HepG2 (cell line): ENCODE data around the gene NCOA1. TPM values are rescaled to one million over a fixed set of nuclear protein-coding genes. Genes with fewer than 3 reads are reported as not detected.

Experiments
- ATAC-seq: fragments of 200-7000 bp; cut with Tn5 transposase; 3 replicates; pipeline ENCODE4 v1.9.1; 2020; ENCODE audit warnings: mild to moderate bottlenecking, moderate library complexity
- BruUV-seq: library from RNA; stranded (reverse); fragments of 400-500 nt; replicated peaks from 2 replicates; lab custom pipeline; 2021; lab: Mats Ljungman, UMichigan
- CTCF ChIA-PET: fragments of 300-600 bp; formaldehyde crosslinking; extraction: SDS; loops from one replicate; lab custom pipeline; 2021; ENCODE audit warnings: low total read pairs, inconsistent platforms, low intra/inter-chr PET ratio; lab: Yijun Ruan, JAX
- POLR2A ChIA-PET: fragments of 350-600 bp; sonication (Branson Sonifier 250); formaldehyde crosslinking; loops from one replicate; lab custom pipeline; 2020; ENCODE audit warnings: antibody characterized with exemption, inconsistent platforms; lab: Yijun Ruan, JAX
- DNase-seq: peaks from one replicate; pipeline ENCODE4 v3.0.0-alpha.2; 2015; ENCODE audit warnings: low spot score
- FAIRE-seq: peaks from 3 replicates; lab custom pipeline; 2011; peaks lifted over from hg19 to GRCh38; lab: Jason Lieb, UNC
- H2AFZ ChIP-seq: one replicate; pipeline ENCODE4 v1.6.1; 2011; ENCODE audit warnings: low read length, inconsistent platforms
- H3K27ac ChIP-seq: fragments of 300-600 bp; 3 replicates; pipeline ENCODE4 v1.8.0; 2011; ENCODE audit warnings: mixed run types, mild to moderate bottlenecking, mixed read lengths, low read length, inconsistent platforms; ENCODE audit not compliant: insufficient read depth; ENCODE audit errors: extremely low read length
- H3K27me3 ChIP-seq, 2 experiments: fragments of 200-600 bp in 1 of 2; 2 replicates in 1 of 2; 3 replicates in 1 of 2; pipeline versions ENCODE4 v1.6.0 to v1.8.0; 2011; ENCODE audit warnings: low read length in 2 of 2, mild to moderate bottlenecking in 2 of 2, moderate library complexity in 2 of 2, inconsistent platforms in 1 of 2; ENCODE audit not compliant: insufficient read depth in 2 of 2, control insufficient read depth in 1 of 2
- H3K36me3 ChIP-seq, 2 experiments: fragments of 200-600 bp in 1 of 2; replicated peaks in 1 of 2; 2 replicates in 1 of 2; 3 replicates in 1 of 2; pipeline versions ENCODE4 v1.5.1 to v1.8.0; 2011; ENCODE audit warnings: low read length in 2 of 2, inconsistent platforms in 1 of 2; ENCODE audit not compliant: insufficient read depth in 2 of 2, control insufficient read depth in 1 of 2
- H3K4me1 ChIP-seq: 2 replicates; pipeline ENCODE4 v1.5.1; 2012; ENCODE audit warnings: low read length, inconsistent platforms; ENCODE audit not compliant: insufficient read depth
- H3K4me2 ChIP-seq: 2 replicates; pipeline ENCODE4 v1.6.0; 2011; ENCODE audit warnings: low read depth, low read length, inconsistent platforms
- H3K4me3 ChIP-seq, 3 experiments: fragments of 200-600 bp in 1 of 3; sonication (generic), shearing (Covaris generic) in 1 of 3; replicated peaks in 1 of 3; 2 replicates each; pipeline ENCODE4 v1.5.1; 2011 to 2016; ENCODE audit warnings: low read length in 3 of 3, inconsistent platforms in 2 of 3, low read depth in 2 of 3, mild to moderate bottlenecking in 2 of 3, control low read depth in 1 of 3, mixed read lengths in 1 of 3; ENCODE audit not compliant: insufficient read depth in 1 of 3
- H3K79me2 ChIP-seq: one replicate; pipeline ENCODE4 v1.6.1; 2011; ENCODE audit warnings: low read length, inconsistent platforms; ENCODE audit not compliant: insufficient read depth
- H3K9ac ChIP-seq: 2 replicates; pipeline ENCODE4 v1.6.0; 2011; ENCODE audit warnings: mild to moderate bottlenecking, low read depth, low read length, inconsistent platforms; ENCODE audit not compliant: insufficient read depth
- H3K9me3 ChIP-seq: 2 replicates; pipeline ENCODE4 v1.5.1; 2012; ENCODE audit warnings: mild to moderate bottlenecking, low read length
- H4K20me1 ChIP-seq: 2 replicates; pipeline ENCODE4 v1.6.0; 2011; ENCODE audit warnings: inconsistent platforms, mild to moderate bottlenecking, low read length, moderate library complexity; ENCODE audit not compliant: insufficient read depth
- CCDC6 ChIP-seq: sonication (generic); formaldehyde crosslinking; IDR thresholded peaks from 2 replicates; pipeline ENCODE4 v1.8.1; 2022; ENCODE audit warnings: mild to moderate bottlenecking, missing genetic modification reagents, moderate library complexity
- SMAD3 ChIP-seq: sonication (generic); formaldehyde crosslinking; IDR thresholded peaks from 2 replicates; pipeline ENCODE4 v1.4.0; 2020; ENCODE audit warnings: missing genetic modification reagents
- SNAI1 ChIP-seq: sonication (generic); formaldehyde crosslinking; IDR thresholded peaks from 2 replicates; pipeline ENCODE4 v1.5.0; 2020; ENCODE audit warnings: mild to moderate bottlenecking, missing genetic modification reagents, borderline replicate concordance
- WGBS: methylation state at CpG from one replicate; pipeline ENCODE4 v1.1.6; 2017; ENCODE audit warnings: low lambda C conversion rate; 5-methylcytosine and 5-hydroxymethylcytosine counted together
- in situ Hi-C: cut with HindIII; loops from 2 replicates; pipeline ENCODE4 v1.10.0; 2017; ENCODE audit warnings: low pct_unique_long_range_greater_than_20kb; ENCODE audit not compliant: extremely low pct_ligation_motif_present
- intact Hi-C: fragments of 100-400 bp; cut with micrococcal nuclease; formaldehyde crosslinking; loops from one replicate; pipeline ENCODE4 v1.10.0; 2022; ENCODE audit not compliant: unreplicated experiment
- polyA plus RNA-seq, 8 experiments: library from polyadenylated mRNA; depleted of rRNA in 3 of 8; stranded (reverse) in 7 of 8; unstranded in 1 of 8; fragments of >200 nt; fragmentation: Illumina TruSeq in 4 of 8; extraction: Trizol in 4 of 8; gene quantifications; 2 replicates each; pipeline versions ENCODE4 v1.2.1 to v1.2.3, GENCODE V29; 2011 to 2016; ENCODE audit warnings: low read depth in 4 of 8, missing spikeins in 1 of 8, mixed read lengths in 1 of 8; ENCODE audit not compliant: insufficient read depth in 1 of 8
- total RNA-seq, 5 experiments: library from RNA; depleted of rRNA; stranded (reverse); fragments of >200 nt; fragmentation: Illumina TruSeq; extraction: Trizol; gene quantifications; 2 replicates each; pipeline ENCODE4 v1.2.3, GENCODE V29; 2016; ENCODE audit warnings: low read depth in 1 of 5
- TF ChIP-seq, protein P1 (sequence below): sonication (generic); formaldehyde crosslinking; IDR thresholded peaks from 2 replicates; pipeline ENCODE4 v1.9.0; 2021; ENCODE audit warnings: missing genetic modification reagents, mild to moderate bottlenecking, borderline replicate concordance
- TF ChIP-seq, protein P2 (sequence below): sonication (generic); formaldehyde crosslinking; IDR thresholded peaks from 2 replicates; pipeline ENCODE4 v1.4.0; 2020; ENCODE audit warnings: missing genetic modification reagents
- TF ChIP-seq, protein P3 (sequence below): sonication (generic); formaldehyde crosslinking; IDR thresholded peaks from 2 replicates; pipeline ENCODE4 v1.5.1; 2020; ENCODE audit warnings: missing genetic modification reagents, mild to moderate bottlenecking, borderline replicate concordance
- TF ChIP-seq, protein P4 (sequence below): sonication (generic); formaldehyde crosslinking; IDR thresholded peaks from 2 replicates; pipeline ENCODE4 v1.4.0; 2020; ENCODE audit warnings: missing genetic modification reagents, borderline replicate concordance

The NCOA1 gene
- total and polyA plus RNA-seq, 2 of the 13 experiments (the other 11 are each of a cell fraction or from before 2014, with no cell fraction given), result 10.0 to 10.4 TPM

DNA sequence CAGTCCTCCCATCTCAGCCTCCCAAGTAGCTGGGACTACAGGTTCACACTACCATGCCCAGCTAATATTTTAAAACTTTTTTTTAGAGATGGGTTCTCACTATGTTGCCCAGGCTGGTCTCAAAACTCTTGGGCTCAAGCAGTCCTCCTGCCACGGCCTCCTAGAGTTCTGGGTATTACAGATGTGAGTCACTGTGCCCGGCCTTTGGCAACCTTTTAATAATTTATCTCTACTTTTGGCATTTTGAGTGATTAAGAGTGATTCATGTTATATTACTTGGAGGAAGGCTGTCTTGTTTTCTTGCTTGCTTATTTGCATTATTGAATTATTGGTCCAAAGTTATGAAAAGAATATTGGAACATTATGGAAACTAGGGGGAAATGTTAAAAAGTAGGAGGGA, 24.3 kb downstream of the NCOA1 start:
- intact Hi-C loops (no loop called here), in situ Hi-C loops (no loop called here)
- BruUV-seq, result no TSS peak
- WGBS, result 84% methylated on average over 2 of the region's 2 CpGs
- Histone ChIP-seq H3K27ac (no peak overlapping the region), H3K4me3 (no peak overlapping the region), H3K27me3 (no peaks in the 10 kb centered on the region), H4K20me1 (no peaks in the 10 kb centered on the region; the same call in 1 of the 2 replicates), H3K36me3 (no peaks in the 10 kb centered on the region), H3K4me2 (no peak overlapping the region), H3K4me1 (no peaks in the 10 kb centered on the region), H3K9ac (no peak overlapping the region), H3K79me2 (no peaks in the 10 kb centered on the region), H2AFZ (no peak overlapping the region), H3K9me3 (no peaks in the 10 kb centered on the region)
- ChIA-PET CTCF (no interaction called here), POLR2A (no interaction called here)
- no peak for ATAC-seq
- FAIRE-seq, result no peak
- TF ChIP-seq SMAD3 (CRISPR knock-in tag), result no peak
- no peak for TF ChIP-seq CCDC6 (CRISPR knock-in tag)
- TF ChIP-seq, protein P1, sequence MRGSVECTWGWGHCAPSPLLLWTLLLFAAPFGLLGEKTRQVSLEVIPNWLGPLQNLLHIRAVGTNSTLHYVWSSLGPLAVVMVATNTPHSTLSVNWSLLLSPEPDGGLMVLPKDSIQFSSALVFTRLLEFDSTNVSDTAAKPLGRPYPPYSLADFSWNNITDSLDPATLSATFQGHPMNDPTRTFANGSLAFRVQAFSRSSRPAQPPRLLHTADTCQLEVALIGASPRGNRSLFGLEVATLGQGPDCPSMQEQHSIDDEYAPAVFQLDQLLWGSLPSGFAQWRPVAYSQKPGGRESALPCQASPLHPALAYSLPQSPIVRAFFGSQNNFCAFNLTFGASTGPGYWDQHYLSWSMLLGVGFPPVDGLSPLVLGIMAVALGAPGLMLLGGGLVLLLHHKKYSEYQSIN, result no peak
- no peak for DNase-seq

DNA sequence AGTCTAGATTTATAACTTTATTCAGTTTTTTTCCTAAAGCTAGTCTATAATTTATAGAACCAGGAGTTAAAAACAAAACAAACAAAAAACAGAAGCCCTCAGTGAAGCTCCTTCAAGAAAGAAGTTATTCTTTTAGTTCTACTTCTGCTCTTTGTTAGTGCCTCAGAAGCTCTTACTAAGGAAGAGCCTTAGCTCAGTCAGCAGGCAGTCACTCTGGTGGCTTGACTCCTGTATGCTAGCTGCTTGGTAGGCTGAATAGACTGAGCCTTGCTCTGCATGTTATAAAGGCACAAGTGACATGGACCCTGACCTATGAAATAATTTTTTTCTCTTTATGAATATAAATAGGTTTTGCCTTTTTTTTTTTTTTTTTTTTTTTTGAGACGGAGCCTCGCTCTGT, 24.8 kb downstream of the NCOA1 start:
- Histone ChIP-seq H3K4me2 (no peak overlapping the region), H3K36me3 (no peaks in the 10 kb centered on the region), H2AFZ (no peak overlapping the region), H3K27ac (no peak overlapping the region), H4K20me1 (no peaks in the 10 kb centered on the region; the same call in 1 of the 2 replicates), H3K9ac (no peak overlapping the region), H3K27me3 (no peaks in the 10 kb centered on the region), H3K4me1 (no peaks in the 10 kb centered on the region), H3K9me3 (no peaks in the 10 kb centered on the region), H3K79me2 (no peaks in the 10 kb centered on the region), H3K4me3 (no peak overlapping the region)
- BruUV-seq, result no TSS peak
- WGBS, result 95% methylated on average over 2 of the region's 2 CpGs
- POLR2A ChIA-PET, result no interaction called here
- ATAC-seq (no peak), DNase-seq (no peak), FAIRE-seq (no peak)
- intact Hi-C loops, result no loop called here
- in situ Hi-C loops, result no loop called here
- CTCF ChIA-PET, result no interaction called here
- TF ChIP-seq SNAI1 (CRISPR knock-in tag), result no peak
- TF ChIP-seq, protein P2, sequence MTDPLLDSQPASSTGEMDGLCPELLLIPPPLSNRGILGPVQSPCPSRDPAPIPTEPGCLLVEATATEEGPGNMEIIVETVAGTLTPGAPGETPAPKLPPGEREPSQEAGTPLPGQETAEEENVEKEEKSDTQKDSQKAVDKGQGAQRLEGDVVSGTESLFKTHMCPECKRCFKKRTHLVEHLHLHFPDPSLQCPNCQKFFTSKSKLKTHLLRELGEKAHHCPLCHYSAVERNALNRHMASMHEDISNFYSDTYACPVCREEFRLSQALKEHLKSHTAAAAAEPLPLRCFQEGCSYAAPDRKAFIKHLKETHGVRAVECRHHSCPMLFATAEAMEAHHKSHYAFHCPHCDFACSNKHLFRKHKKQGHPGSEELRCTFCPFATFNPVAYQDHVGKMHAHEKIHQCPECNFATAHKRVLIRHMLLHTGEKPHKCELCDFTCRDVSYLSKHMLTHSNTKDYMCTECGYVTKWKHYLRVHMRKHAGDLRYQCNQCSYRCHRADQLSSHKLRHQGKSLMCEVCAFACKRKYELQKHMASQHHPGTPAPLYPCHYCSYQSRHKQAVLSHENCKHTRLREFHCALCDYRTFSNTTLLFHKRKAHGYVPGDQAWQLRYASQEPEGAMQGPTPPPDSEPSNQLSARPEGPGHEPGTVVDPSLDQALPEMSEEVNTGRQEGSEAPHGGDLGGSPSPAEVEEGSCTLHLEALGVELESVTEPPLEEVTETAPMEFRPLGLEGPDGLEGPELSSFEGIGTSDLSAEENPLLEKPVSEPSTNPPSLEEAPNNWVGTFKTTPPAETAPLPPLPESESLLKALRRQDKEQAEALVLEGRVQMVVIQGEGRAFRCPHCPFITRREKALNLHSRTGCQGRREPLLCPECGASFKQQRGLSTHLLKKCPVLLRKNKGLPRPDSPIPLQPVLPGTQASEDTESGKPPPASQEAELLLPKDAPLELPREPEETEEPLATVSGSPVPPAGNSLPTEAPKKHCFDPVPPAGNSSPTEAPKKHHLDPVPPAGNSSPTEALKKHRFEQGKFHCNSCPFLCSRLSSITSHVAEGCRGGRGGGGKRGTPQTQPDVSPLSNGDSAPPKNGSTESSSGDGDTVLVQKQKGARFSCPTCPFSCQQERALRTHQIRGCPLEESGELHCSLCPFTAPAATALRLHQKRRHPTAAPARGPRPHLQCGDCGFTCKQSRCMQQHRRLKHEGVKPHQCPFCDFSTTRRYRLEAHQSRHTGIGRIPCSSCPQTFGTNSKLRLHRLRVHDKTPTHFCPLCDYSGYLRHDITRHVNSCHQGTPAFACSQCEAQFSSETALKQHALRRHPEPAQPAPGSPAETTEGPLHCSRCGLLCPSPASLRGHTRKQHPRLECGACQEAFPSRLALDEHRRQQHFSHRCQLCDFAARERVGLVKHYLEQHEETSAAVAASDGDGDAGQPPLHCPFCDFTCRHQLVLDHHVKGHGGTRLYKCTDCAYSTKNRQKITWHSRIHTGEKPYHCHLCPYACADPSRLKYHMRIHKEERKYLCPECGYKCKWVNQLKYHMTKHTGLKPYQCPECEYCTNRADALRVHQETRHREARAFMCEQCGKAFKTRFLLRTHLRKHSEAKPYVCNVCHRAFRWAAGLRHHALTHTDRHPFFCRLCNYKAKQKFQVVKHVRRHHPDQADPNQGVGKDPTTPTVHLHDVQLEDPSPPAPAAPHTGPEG (CRISPR knock-in tag), result no peak
- TF ChIP-seq, protein P3, sequence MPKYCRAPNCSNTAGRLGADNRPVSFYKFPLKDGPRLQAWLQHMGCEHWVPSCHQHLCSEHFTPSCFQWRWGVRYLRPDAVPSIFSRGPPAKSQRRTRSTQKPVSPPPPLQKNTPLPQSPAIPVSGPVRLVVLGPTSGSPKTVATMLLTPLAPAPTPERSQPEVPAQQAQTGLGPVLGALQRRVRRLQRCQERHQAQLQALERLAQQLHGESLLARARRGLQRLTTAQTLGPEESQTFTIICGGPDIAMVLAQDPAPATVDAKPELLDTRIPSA, result no peak
- TF ChIP-seq, protein P4, sequence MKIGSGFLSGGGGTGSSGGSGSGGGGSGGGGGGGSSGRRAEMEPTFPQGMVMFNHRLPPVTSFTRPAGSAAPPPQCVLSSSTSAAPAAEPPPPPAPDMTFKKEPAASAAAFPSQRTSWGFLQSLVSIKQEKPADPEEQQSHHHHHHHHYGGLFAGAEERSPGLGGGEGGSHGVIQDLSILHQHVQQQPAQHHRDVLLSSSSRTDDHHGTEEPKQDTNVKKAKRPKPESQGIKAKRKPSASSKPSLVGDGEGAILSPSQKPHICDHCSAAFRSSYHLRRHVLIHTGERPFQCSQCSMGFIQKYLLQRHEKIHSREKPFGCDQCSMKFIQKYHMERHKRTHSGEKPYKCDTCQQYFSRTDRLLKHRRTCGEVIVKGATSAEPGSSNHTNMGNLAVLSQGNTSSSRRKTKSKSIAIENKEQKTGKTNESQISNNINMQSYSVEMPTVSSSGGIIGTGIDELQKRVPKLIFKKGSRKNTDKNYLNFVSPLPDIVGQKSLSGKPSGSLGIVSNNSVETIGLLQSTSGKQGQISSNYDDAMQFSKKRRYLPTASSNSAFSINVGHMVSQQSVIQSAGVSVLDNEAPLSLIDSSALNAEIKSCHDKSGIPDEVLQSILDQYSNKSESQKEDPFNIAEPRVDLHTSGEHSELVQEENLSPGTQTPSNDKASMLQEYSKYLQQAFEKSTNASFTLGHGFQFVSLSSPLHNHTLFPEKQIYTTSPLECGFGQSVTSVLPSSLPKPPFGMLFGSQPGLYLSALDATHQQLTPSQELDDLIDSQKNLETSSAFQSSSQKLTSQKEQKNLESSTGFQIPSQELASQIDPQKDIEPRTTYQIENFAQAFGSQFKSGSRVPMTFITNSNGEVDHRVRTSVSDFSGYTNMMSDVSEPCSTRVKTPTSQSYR (CRISPR knock-in tag), result no peak
